Measurements from ENCODE around the gene ADGRG6.

DNA sequence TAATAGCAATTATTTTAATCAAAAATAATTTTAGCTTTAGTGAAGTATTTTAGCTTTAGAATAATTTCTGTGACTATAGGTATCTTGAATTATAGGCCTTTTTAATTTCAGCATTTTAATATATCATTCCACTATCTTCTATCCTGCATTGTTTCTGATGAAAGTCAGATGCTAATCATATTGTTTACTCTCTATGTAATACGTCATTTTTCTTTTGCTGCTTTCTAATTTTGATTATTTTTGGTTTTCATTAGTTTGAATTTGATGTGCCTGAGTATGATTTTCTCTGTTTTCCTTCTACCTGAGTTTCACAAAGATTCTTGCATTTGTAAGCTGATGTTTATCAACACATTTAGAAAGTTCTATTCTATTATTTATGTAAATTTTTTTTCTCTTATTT is 17.4 kb upstream of the ADGRG6 start:
- TF ChIP-seq, protein P1, sequence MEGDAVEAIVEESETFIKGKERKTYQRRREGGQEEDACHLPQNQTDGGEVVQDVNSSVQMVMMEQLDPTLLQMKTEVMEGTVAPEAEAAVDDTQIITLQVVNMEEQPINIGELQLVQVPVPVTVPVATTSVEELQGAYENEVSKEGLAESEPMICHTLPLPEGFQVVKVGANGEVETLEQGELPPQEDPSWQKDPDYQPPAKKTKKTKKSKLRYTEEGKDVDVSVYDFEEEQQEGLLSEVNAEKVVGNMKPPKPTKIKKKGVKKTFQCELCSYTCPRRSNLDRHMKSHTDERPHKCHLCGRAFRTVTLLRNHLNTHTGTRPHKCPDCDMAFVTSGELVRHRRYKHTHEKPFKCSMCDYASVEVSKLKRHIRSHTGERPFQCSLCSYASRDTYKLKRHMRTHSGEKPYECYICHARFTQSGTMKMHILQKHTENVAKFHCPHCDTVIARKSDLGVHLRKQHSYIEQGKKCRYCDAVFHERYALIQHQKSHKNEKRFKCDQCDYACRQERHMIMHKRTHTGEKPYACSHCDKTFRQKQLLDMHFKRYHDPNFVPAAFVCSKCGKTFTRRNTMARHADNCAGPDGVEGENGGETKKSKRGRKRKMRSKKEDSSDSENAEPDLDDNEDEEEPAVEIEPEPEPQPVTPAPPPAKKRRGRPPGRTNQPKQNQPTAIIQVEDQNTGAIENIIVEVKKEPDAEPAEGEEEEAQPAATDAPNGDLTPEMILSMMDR (IDR thresholded peaks at IDR 0.05) = no peak
- TF ChIP-seq JUN (CRISPR knock-in tag; IDR thresholded peaks at IDR 0.05) (no peak), RELA (CRISPR knock-in tag; IDR thresholded peaks at IDR 0.05; ENCODE audit: borderline replicate concordance) (no peak), SMAD3 (CRISPR knock-in tag; IDR thresholded peaks at IDR 0.05; ENCODE audit: borderline replicate concordance) (no peak), FOXP1 (CRISPR knock-in tag; IDR thresholded peaks at IDR 0.05; ENCODE audit: borderline replicate concordance) (no peak), SOX15 (CRISPR knock-in tag; IDR thresholded peaks at IDR 0.05) (no peak)
- TF ChIP-seq, protein P2, sequence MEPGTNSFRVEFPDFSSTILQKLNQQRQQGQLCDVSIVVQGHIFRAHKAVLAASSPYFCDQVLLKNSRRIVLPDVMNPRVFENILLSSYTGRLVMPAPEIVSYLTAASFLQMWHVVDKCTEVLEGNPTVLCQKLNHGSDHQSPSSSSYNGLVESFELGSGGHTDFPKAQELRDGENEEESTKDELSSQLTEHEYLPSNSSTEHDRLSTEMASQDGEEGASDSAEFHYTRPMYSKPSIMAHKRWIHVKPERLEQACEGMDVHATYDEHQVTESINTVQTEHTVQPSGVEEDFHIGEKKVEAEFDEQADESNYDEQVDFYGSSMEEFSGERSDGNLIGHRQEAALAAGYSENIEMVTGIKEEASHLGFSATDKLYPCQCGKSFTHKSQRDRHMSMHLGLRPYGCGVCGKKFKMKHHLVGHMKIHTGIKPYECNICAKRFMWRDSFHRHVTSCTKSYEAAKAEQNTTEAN (CRISPR knock-in tag; IDR thresholded peaks at IDR 0.05) = no peak
- TF ChIP-seq, protein P3, sequence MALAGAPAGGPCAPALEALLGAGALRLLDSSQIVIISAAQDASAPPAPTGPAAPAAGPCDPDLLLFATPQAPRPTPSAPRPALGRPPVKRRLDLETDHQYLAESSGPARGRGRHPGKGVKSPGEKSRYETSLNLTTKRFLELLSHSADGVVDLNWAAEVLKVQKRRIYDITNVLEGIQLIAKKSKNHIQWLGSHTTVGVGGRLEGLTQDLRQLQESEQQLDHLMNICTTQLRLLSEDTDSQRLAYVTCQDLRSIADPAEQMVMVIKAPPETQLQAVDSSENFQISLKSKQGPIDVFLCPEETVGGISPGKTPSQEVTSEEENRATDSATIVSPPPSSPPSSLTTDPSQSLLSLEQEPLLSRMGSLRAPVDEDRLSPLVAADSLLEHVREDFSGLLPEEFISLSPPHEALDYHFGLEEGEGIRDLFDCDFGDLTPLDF (CRISPR knock-in tag; IDR thresholded peaks at IDR 0.05) = no peak
- TF ChIP-seq, protein P4, sequence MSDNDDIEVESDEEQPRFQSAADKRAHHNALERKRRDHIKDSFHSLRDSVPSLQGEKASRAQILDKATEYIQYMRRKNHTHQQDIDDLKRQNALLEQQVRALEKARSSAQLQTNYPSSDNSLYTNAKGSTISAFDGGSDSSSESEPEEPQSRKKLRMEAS (CRISPR knock-in tag; IDR thresholded peaks at IDR 0.05) = no peak
- TF ChIP-seq, protein P5, sequence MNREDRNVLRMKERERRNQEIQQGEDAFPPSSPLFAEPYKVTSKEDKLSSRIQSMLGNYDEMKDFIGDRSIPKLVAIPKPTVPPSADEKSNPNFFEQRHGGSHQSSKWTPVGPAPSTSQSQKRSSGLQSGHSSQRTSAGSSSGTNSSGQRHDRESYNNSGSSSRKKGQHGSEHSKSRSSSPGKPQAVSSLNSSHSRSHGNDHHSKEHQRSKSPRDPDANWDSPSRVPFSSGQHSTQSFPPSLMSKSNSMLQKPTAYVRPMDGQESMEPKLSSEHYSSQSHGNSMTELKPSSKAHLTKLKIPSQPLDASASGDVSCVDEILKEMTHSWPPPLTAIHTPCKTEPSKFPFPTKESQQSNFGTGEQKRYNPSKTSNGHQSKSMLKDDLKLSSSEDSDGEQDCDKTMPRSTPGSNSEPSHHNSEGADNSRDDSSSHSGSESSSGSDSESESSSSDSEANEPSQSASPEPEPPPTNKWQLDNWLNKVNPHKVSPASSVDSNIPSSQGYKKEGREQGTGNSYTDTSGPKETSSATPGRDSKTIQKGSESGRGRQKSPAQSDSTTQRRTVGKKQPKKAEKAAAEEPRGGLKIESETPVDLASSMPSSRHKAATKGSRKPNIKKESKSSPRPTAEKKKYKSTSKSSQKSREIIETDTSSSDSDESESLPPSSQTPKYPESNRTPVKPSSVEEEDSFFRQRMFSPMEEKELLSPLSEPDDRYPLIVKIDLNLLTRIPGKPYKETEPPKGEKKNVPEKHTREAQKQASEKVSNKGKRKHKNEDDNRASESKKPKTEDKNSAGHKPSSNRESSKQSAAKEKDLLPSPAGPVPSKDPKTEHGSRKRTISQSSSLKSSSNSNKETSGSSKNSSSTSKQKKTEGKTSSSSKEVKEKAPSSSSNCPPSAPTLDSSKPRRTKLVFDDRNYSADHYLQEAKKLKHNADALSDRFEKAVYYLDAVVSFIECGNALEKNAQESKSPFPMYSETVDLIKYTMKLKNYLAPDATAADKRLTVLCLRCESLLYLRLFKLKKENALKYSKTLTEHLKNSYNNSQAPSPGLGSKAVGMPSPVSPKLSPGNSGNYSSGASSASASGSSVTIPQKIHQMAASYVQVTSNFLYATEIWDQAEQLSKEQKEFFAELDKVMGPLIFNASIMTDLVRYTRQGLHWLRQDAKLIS (CRISPR knock-in tag; IDR thresholded peaks at IDR 0.05; ENCODE audit: borderline replicate concordance) = no peak
- TF ChIP-seq, protein P6, sequence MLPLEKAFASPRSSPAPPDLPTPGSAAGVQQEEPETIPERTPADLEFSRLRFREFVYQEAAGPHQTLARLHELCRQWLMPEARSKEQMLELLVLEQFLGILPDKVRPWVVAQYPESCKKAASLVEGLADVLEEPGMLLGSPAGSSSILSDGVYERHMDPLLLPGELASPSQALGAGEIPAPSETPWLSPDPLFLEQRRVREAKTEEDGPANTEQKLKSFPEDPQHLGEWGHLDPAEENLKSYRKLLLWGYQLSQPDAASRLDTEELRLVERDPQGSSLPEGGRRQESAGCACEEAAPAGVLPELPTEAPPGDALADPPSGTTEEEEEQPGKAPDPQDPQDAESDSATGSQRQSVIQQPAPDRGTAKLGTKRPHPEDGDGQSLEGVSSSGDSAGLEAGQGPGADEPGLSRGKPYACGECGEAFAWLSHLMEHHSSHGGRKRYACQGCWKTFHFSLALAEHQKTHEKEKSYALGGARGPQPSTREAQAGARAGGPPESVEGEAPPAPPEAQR (CRISPR knock-in tag; IDR thresholded peaks at IDR 0.05) = no peak
- TF ChIP-seq, protein P7, sequence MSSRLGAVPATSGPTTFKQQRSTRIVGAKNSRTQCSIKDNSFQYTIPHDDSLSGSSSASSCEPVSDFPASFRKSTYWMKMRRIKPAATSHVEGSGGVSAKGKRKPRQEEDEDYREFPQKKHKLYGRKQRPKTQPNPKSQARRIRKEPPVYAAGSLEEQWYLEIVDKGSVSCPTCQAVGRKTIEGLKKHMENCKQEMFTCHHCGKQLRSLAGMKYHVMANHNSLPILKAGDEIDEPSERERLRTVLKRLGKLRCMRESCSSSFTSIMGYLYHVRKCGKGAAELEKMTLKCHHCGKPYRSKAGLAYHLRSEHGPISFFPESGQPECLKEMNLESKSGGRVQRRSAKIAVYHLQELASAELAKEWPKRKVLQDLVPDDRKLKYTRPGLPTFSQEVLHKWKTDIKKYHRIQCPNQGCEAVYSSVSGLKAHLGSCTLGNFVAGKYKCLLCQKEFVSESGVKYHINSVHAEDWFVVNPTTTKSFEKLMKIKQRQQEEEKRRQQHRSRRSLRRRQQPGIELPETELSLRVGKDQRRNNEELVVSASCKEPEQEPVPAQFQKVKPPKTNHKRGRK (CRISPR knock-in tag; IDR thresholded peaks at IDR 0.05; ENCODE audit: borderline replicate concordance) = no peak
